Vagina (tissue), 2 donors: ENCODE data around the gene CADPS2.

Experiments used
- POLR2AphosphoS5 ChIP-seq, 2 donors: sonication (generic); formaldehyde crosslinking; IDR thresholded peaks; one replicate each; pipeline ENCODE4 v1.9.0; 2017; ENCODE audit warnings: antibody characterized with exemption in 2 of 2, mild to moderate bottlenecking in 2 of 2, low read depth in 1 of 2; ENCODE audit not compliant: insufficient read depth in 1 of 2
- TF ChIP-seq, protein P1 (sequence below), 3 experiments: fragments of 450-650 bp in 2 of 3; fragments of 200-600 bp in 1 of 3; sonication (generic) in 1 of 3; IDR thresholded peaks; one replicate each; pipeline ENCODE4 v1.5.1; 2017 to 2019; ENCODE audit warnings: antibody characterized with exemption in 3 of 3, mild to moderate bottlenecking in 2 of 3, moderate library complexity in 2 of 3

DNA sequence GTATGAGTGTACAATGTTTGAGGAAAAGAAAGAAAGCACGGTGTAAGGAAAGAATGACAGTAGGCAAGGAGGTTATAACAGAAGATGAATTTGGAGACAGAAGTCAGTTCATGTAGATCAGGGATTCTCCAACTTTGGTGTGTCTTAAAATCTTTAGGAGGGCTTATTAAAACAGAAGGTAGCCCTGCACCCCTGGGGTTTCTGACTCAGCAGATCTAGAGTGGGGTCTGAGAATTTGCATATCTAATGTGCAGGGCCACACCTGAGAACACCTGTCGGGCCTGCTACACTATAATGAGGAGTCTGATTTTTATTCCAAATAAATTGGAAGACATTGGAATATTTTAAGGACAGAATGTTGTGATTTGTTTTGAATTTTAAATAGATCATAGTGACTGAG, 307.9 kb downstream of the CADPS2 start:
- TF ChIP-seq, protein P1, sequence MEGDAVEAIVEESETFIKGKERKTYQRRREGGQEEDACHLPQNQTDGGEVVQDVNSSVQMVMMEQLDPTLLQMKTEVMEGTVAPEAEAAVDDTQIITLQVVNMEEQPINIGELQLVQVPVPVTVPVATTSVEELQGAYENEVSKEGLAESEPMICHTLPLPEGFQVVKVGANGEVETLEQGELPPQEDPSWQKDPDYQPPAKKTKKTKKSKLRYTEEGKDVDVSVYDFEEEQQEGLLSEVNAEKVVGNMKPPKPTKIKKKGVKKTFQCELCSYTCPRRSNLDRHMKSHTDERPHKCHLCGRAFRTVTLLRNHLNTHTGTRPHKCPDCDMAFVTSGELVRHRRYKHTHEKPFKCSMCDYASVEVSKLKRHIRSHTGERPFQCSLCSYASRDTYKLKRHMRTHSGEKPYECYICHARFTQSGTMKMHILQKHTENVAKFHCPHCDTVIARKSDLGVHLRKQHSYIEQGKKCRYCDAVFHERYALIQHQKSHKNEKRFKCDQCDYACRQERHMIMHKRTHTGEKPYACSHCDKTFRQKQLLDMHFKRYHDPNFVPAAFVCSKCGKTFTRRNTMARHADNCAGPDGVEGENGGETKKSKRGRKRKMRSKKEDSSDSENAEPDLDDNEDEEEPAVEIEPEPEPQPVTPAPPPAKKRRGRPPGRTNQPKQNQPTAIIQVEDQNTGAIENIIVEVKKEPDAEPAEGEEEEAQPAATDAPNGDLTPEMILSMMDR (IDR thresholded peaks at IDR 0.05): no peak
- no peak for TF ChIP-seq POLR2AphosphoS5 (IDR thresholded peaks at IDR 0.05; ENCODE audit: insufficient read depth in 1 of 2, low read depth in 1 of 2)
